NCI-H187 (cell line): ENCODE data around the gene PALLD.
A peak's percentile ranks its signal among the peaks of the same experiment; 100 is the strongest.

ENCODE experiments used
- DNase-seq, 2 experiments: peaks; one replicate each; lab custom pipeline; 2025; lab: John Stamatoyannopoulos, UW

PALLD gene

DNA sequence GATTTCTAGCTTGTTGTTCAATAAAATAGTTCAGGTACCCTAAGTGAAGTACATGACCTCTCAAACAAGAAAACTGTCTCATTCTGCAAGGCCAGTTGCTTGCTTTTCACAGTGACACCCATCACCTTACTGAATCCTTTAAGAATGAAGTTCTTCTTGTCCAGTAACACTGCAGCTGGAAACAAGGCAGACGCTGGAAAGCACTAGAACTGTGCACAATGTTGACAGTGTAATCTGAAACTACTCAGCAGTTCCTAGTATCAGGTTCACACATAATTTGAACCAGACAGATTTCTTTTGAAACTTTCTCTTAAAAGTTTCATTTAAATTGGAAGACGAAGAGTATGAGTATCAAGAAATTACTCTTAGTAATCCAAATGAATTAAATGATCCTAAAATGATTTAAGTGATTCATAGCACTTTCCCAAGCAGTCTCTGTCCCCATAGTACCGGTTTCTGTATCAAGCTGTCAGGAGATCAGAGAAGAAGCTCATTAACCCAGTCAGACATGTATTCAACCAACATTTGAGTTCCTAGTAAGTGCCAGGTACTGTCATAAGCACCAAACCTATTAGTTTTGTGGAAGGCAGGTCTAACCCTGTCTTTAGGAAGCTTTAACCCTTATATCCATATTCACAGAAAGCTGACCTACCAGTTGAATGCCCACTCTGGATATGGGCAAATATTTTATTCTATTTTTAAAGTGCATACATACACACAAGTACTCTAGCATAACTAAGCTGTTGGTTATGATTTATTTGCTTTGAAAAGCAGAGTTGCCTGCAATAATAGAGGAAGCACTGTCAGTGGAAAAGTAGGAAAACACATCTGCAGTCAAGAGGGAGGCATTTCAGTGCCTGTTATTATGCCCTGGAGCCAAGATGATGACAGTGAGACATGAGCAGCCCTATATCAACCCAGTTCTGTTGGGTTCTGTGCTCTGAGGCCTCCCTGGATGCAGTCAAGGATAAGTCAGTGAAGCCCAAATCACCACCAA lies 63.6 kb downstream of the PALLD start:
- DNase-seq, result no peak

DNA sequence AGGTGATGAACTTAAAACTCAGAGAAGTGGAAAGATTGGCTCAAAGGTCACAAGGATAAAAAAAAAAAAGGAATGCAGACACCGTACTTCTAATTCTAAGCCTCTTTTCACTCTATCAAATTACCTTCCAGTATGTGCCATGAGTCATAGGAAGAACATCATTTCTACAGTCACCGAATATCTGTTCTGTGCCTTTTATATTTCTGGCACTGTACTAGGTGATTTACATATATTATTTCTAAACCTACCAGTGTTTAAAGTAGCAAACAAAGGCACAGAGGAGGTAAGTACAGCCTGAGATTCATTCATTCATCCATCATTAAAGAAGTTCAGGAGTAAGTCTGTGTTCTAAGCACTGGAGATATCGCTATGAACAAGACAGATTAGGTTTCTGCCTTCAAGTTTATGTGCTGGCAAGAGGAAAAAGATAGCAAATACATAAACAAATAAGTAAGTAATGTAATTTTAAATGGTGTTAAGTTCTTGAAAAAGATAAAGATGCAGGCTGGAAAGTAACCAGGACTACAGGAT lies 65.3 kb downstream of the PALLD start:
- no peak for DNase-seq

DNA sequence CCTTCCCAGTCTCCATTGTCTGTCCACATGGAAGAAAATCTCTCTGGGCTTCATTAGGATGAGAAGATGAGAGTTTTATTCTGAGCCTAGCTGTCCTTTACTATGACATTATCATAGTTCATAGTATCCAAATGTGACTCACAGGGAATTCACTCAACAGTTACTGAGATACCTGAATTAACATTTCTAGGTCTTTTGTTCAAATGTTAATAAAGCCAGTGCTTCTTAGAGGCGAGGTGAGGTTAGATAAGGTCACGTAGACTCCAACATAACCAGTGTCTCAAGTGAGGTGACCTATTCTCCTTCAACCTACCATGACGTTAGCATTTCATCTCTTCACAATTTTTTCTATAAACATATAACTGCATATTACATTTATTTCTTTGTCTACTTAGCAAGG lies 67.2 kb downstream of the PALLD start:
- DNase-seq, result no peak

DNA sequence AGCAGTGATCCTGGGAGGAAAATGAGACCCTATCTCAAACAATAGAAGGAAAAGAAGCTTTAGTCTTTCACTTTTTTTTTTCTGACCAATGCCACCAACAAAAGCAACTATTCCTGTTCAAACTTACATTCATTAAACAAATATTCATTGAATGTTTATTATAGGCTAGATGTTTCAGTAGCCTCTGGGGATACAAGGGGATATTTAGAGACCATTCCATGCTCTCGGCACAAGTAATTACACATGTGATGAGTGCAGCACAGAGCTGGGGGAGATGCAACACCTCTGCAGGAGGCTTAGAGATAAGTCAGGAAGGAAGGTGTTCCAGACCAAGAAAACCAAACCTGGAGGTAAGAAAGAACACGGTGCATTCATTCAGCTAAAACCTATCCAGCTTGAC lies 68.3 kb downstream of the PALLD start:
- DNase-seq, result no peak

DNA sequence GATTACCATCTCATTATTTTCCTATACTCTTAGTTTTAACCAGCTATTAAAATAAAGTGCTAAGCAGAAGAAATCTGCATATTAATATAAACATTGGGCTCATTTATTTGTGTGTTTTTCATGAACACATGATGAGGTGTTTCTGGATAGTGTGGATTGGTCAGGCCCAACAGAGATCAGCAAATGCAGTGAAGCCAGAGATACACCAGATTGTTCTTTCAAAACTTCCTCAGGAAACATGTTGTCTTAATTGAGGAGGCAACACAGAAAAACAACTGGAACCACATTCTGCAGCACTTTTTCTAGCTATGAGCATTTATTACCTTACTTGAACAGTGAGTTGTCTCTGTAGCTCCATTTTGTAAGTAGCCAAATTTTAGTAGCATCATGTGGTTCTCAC lies 69.9 kb downstream of the PALLD start:
- no peak for DNase-seq

DNA sequence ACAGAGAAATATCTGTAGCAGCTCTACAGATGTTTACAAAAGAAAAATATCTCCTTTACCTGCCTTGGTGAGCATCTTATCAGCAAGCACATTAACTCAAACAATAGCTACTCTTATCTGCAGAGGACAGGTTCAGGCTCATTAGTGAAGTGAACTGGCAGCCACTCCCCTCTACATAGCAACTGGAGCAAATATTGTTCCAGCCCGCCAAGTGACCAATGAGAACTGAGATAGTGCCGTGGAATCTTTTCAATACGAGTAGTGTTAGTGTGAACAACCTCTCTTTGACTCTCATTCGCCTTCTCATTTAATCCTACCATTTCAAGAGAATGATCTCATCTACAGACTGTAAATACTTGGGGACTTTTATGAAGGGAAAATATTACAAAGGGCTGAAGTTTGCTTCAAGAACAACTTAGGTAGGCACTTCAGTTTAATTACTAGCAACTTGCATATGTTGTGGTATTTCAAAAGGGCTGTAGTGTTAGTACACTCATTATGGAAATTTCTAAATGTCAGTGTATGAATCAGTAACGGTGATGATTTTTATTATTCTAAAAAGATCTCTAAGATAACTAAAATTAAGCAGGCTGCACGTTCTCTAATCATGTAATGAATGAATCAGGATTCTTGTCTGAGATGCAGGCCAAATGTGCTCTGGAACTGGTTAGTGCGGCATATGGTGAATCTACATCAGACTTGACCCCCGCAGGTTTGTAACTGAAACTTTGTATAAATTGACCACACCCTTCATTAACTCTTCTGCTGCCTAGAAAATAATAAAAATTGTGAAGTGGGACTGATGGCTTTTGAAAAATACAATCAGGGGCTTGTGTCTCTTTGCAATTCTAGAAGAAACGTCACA lies 72.4 kb downstream of the PALLD start:
- DNase-seq, result no peak

DNA sequence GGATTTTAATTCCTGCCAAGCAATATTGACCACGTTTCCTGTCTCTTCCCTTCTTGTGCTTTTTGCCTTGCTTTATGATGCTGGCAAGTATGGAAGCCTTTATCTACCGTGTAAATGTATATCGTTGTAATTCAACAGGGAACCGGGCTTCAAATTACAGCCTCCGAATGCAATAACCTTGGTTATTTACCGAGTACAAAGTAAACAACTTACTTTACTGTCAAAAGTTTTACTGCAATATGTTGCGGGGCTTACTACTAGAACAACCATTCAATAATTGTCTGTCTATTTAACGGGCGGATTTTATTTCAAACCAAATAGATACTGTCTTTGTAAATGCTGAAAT lies 73.1 kb downstream of the PALLD start:
- DNase-seq, result no peak

DNA sequence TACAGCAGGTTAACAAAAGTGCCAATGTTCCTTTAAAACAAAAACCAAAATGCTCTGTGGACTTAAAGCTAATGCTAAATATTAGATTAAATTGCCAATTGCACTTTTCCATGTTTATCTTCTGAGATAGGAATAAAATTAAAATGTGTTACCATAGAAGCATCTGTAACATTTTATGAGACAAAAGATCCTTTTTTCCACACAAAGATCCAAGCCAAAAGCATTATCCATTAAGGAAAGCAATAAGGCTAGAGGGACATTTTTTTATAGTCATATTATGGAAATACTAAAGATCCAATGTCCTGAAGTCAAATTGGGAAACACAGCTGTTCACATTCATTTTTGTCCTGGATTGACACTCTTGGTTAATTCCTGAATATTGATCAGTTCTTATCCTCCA lies 73.6 kb downstream of the PALLD start:
- no peak for DNase-seq

DNA sequence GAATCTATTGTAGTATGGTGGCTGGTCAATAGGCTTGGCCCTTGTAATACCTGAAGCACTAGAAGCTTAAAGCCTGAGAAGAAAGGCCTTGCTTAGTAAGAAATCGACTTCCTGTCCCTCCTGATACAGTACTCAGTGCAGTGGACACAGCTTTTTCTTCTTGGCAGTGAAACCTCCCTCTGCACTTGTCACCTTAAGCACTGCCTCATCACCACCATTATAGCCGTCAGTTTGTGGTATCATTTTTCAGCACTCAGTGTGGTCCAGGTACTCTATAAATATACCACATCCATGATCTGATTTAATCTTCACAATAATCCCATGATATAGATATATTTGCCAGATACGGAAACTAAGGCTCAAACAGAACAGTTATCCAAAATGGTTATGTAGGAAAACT lies 75.2 kb downstream of the PALLD start:
- DNase-seq, result no peak

DNA sequence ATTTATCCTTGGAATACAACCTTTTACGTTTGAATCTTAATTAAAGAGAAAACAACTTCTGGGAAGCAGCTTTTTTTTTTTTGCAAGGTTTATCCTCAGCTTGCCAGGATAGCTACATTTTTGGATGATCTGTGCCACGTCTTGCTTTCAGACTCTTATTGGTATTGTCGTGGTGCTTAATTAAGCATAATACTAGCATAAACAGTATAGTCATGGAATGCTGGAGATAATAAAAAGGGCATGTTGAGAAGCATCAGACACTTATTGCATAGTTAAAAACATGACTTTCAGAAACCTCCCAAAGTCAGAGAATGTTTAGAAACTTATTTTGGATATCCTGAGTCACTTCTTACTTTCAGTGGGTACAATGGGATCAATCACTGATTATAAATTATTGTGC lies 77.0 kb downstream of the PALLD start:
- no peak for DNase-seq

DNA sequence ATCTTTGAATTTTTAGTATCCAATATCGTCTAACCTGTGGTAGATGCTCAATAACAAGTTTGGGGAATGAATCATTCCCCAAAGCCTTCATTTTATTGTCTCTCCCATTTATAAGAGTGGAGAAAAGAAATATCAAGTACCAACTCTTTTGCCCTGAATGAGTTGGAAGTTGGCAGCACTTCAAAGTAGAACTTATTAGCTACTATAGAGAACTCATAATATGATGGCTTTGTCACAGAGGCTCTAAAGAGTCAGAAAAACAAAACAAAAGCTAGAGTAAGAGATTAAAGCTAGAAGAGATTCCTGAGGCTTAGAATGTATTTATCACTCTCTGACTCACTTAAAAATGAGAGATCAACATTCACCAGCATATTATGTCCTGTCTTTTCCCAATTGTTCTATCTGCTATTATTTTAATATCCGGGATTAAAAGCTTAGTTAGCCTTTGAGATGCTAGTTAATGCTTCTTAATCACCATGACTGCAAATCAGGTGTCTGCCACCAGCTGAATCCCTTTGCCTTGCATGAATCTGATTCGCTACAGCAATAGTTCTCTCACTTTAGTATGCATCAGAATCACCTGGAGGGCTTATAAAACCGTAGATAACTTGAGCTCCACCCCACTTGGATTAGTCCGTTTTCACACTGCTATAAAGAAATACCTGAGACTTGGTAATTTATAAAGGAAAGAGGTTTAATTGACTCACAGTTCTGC lies 77.9 kb downstream of the PALLD start:
- no peak for DNase-seq

DNA sequence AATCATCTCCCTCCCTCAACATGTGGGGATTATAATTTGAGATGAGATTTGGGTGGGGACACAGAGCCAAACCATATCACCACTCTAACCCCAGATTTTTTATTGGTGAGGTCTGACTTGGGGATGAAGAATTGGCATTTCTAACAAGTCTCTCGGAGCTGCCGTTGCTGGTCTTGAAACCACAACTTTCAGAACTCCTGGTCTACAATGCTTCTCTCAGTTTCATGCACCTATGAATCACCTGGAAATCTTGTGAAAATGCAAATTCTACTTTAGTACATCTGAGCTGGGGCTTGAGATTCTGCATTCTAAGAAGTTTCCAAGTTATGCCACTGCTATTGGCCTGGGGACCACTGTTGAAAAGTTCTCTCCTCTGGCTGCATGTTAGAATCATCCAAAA lies 78.6 kb downstream of the PALLD start:
- no peak for DNase-seq

DNA sequence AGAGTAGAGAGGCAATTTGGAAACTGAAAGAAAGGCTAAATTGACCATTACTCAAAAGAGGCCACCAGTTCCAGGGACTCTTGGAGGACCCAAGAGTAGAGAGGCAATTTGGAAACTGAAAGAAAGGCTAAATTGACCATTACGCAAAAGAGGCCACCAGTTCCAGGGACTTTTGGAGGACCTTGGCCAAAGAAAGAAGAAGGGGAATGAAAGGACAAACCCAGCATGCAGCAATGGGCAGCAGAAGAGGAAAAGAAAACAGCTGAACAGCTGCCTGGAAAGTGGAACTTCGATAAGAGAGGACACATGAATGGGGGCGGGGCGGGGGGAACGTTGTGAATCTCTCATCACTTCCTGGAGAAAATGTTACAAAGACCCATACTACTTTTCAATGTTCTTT lies 80.8 kb downstream of the PALLD start:
- DNase-seq, result no peak

DNA sequence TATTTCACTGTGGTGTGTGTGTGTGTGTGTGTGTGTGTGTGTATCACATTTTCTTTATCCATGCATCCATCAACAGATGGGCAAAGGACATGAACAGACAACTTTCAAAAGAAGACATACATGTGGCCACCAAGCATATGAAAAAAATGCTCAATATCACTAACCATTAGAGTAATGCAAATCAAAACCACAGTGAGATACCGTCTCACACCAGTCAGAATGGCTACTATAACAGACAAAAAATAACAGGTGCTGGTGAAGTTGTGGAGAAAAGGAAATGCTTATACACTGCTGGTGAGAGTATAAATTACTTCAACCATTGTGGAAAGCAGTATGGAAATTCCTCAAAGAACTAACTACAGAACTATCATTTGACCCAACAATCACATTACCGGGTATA lies 83.4 kb downstream of the PALLD start:
- DNase-seq, result no peak

DNA sequence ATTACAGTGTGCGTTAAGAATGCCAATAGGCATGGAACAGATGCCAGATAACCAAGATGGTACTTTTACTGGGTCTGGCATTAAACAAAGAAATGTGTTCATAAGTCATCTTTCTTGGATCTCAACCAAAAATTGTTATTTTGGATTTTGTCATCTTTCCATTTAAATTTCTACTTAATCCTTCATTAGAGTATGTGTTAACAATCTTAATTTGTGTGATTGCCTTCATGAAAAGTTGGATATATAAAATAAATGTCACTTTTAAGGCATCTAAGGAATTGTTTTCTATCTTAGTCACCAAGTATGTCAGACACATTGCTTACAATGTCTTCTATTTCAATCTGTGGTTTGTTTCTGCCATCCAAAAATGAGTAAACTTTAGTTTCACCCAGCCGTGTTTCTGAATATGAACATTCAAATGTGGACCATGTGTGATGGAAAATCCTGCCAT lies 87.5 kb downstream of the PALLD start:
- no peak for DNase-seq

DNA sequence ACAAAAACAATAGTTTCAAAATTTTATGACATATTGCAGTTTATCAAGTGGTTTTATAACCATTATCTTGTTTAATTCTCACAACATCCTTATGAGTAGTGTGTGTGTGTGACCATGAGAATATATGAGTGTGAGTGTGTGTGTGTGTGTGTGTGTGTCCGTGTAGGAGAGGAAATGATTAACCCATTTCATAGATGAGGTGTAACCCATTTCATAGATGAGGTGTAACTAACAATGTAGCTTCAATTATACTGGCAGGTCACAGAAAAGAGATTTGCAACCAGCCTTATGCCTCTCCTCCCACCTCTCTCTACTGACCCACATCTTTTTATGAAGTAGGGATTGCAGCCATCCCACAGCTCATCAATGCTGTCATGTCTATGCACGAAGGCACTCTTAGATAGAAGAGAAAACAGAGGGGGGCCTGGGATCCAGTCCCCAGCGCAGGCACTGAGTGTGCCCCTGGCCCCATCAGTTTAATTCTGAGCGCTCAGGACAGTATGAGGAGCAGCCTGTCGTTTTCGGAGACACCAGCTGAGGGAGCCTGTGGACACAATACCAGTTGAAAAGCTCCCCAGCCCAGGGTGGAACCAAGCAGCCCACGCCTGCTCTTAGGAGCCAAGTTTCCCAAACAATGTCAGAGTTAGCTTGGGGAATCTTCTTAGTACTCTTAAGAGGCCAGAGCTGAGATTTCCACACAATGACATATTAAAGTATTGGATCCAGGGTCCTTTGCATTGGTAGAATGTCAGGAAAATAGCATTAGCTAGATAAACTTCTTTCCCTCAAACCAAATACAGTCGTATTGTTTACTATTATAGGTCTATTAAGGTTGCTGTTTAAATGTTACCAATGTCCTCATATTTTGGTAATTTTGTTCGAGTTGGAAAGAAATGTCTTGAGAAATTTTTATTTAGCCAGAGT lies 88.6 kb downstream of the PALLD start:
- peak in 1 of 2 experiments; percentile 2 for DNase-seq

DNA sequence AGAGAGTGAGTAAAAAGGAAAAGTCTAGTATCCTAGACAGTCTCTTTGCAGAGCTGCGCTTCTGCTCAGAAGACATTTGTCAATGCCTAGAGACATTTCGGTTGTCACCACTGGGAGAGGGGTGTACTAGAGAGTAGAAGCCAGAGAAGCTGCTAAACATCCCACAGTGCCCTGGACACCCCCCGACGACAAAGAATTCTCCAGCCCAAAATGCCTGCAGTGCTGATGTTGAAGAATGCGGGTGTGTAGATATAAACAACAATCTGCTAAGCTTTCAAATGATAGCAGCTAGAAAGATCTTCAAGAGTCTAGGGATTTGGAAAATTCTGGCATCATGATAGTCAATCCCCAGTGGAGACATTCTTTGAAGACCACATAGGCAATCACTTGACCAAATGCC lies 90.1 kb downstream of the PALLD start:
- no peak for DNase-seq

DNA sequence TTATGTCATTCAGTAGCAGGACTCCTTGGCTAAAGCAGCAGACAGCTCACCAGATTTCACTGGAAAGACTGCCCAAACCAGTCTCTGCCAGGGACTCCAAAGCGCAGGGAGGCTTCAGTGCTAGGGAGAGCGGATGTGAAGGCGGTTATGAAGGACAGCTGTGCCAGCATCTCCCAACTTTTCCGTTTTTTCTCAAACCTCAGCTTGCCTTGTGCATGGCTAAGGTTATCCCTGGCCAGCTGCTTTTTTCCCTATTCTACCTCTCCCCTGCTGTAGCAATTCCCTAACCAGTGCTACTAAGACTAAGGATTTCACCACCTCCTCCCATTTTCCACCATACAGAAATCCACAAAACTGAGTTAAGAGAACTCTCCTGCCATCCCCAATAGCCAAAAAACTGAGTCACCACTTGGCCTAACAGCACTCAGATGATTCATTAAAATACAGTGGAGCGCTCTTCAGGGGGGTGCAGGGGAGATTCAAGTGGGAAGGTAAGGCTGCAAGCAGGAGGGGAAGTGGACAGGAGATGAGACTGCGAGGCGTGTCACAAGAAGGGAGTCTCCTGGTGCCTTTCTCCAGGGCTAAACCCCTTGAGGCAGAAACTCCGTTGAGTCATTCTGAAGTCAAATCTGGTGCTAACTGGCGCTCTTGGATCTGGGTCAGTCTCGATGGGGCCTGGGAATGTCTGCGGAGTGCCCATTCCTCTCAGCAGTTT lies 90.7 kb downstream of the PALLD start:
- DNase-seq, result no peak

DNA sequence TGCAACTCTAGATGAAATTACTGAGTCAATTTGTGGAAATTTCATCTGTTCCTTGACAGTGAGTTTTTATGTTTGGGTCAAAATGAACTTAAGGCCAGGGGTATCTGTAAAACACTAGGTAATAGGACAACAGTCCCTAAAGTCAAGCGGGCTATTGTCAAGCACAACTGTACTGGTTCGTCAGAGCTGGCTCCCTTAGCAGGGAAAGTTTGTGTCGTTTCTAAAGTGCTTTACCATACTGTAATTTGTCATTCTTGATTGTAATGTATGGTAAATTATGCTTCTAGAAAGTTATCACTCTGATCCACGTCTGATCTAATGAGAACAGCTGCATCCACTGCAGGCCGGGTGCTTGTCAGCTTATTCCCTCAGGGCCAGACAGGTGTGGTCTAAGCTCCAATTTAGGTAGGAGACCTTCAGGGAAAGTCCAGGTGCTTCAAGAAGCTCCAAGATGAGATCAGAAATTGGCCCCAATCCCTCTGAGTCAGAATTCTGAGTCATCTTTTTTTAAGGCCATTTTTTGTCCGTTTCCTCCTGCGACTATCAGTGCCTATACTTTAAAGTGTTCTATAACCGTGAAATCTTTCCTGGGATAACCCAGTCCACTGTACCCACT lies 92.2 kb downstream of the PALLD start:
- DNase-seq, result no peak

DNA sequence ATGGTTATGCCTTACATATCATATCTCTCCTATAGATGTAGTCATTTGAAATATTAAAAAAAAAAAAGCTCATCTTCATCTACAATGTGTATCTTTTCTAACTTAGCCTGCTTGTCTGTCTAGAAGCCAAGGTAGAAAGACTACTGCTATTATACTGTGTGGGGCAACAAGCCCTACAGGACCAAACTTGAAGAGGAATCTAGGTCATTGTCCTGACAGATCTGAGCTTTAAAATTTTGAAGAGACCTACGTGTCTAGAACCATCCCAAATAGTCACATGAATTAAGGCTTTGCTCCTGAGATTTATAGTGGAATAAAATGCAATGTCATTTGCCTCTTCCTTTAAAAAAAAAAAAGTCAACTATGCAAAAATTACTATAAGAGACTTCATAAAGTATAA lies 95.8 kb downstream of the PALLD start:
- DNase-seq, result no peak
